Measurements from ENCODE around the gene GNG13.

- TF ChIP-seq PRDM2 (tag by site-specific recombination; IDR thresholded peaks at IDR 0.05; ENCODE audit: borderline replicate concordance) (no peak), ZBTB21 (tag by site-specific recombination; IDR thresholded peaks at IDR 0.05) (no peak), HIC1 (tag by site-specific recombination; IDR thresholded peaks at IDR 0.05) (no peak), ZNF624 (tag by site-specific recombination; IDR thresholded peaks at IDR 0.05) (no peak), CTCF (tag by site-specific recombination; IDR thresholded peaks at IDR 0.05) (no peak), YY1 (tag by site-specific recombination; IDR thresholded peaks at IDR 0.05) (no peak), ZNF18 (tag by site-specific recombination; IDR thresholded peaks at IDR 0.05) (no peak), SCRT1 (tag by site-specific recombination; IDR thresholded peaks at IDR 0.05; ENCODE audit: borderline replicate concordance) (no peak), ZNF311 (tag by site-specific recombination; IDR thresholded peaks at IDR 0.05; ENCODE audit: borderline replicate concordance) (no peak), KLF16 (tag by site-specific recombination; IDR thresholded peaks at IDR 0.05) (no peak), WT1 (tag by site-specific recombination; IDR thresholded peaks at IDR 0.05) (no peak), KLF9 (tag by site-specific recombination; IDR thresholded peaks at IDR 0.05; ENCODE audit: low read depth) (no peak), KLF10 (tag by site-specific recombination; IDR thresholded peaks at IDR 0.05) (no peak)
Measured at GRCh38 chr16:760065-760464, 40.5 kb downstream of the GNG13 start.

Measured in HEK293 (cell line).